Activated T-cell treated with anti-CD3 and anti-CD28 coated beads, Interleukin-2, amount 50 U/mL, for 24 hours (primary cell): ENCODE data around the gene MED13L.

Experiments
- DNase-seq: peaks from one replicate; pipeline ENCODE4 v3.0.0-alpha.2; 2020
- H3K27ac Mint-ChIP-seq: 2 replicates; pipeline ENCODE4 v1.8.0; 2020; ENCODE audit warnings: mild to moderate bottlenecking, mixed read lengths
- H3K27me3 Mint-ChIP-seq: 2 replicates; pipeline ENCODE4 v1.8.0; 2020; ENCODE audit warnings: mixed read lengths
- H3K36me3 Mint-ChIP-seq: 2 replicates; pipeline ENCODE4 v1.8.0; 2020; ENCODE audit warnings: low read depth, mixed read lengths
- H3K4me1 Mint-ChIP-seq: 2 replicates; pipeline ENCODE4 v1.8.0; 2020; ENCODE audit warnings: low read depth, mixed read lengths
- H3K4me3 Mint-ChIP-seq: 2 replicates; pipeline ENCODE4 v1.8.0; 2020; ENCODE audit warnings: mild to moderate bottlenecking, moderate library complexity, mixed read lengths
- H3K9me3 Mint-ChIP-seq: 2 replicates; pipeline ENCODE4 v1.8.0; 2020; ENCODE audit warnings: mixed read lengths

Gene MED13L

DNA sequence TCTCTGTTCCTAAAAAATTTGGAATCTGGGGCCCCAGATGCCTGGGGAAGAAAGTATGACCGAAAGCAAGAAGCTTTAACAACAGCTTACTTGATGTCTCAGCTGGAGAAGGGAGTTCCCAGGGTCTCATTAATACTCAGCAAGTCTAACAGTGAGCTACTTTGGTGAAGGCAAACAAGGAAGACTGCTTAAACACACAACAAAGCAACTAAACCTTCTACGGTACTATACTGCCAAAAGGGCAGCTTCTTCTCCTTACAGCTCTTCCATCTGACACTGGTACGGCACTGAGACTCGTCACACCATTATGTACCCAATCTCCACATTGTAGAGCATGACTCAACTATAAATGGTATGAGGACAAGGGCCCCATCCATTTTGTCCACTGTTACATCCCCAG lies 213.0 kb downstream of the MED13L start:
- Mint-ChIP-seq H3K4me3 (no peak overlapping the region), H3K27ac (no peak overlapping the region), H3K4me1 (peaks cover 63% of the 10 kb centered on the region), H3K9me3 (no peaks in the 10 kb centered on the region), H3K27me3 (no peaks in the 10 kb centered on the region), H3K36me3 (no peaks in the 10 kb centered on the region)
- DNase-seq: no peak

DNA sequence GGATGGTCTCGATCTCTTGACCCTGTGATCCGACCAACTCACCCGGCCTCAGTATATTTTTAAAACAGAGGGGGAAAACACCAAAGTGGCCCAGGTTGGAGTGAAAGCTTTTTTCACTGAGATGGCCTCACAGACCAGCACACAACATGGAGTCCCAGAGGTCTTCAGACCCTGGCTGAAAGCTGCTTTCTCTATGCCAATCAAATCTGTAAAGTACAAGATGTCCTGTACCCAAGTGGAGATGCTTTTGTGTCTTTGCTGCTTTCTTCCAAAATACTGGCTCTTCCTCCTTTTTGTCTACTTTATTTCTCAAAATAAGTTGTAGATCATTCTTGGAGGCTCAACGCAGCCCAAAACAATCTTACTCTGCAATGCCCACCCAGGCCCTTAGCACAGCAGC lies 214.8 kb downstream of the MED13L start:
- Mint-ChIP-seq H3K4me1 (peaks cover 63% of the 10 kb centered on the region), H3K4me3 (no peak overlapping the region), H3K27me3 (no peaks in the 10 kb centered on the region), H3K9me3 (no peaks in the 10 kb centered on the region), H3K27ac (no peak overlapping the region), H3K36me3 (no peaks in the 10 kb centered on the region)
- no peak for DNase-seq

DNA sequence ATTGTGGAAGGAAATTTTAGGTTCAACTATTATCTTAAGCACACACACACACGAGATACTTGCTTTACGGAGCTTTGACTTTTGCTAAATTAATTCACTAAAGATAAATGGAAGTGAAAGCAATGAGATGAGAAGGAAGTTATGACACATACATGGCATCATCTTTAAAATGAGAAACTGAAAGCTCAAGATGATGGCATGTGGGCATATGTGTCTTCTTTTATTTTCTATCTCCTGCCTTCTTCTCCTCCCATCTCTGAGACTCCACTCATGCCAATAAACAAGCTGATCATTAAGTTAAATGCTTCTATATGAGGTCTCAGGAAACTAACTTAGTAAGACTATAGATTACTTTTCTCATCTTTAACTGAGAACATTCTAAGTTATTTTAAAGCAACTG lies 216.7 kb downstream of the MED13L start:
- Mint-ChIP-seq H3K27me3 (no peaks in the 10 kb centered on the region), H3K27ac (peak overlapping the region; percentile 94), H3K4me1 (peaks cover 64% of the 10 kb centered on the region), H3K9me3 (no peaks in the 10 kb centered on the region), H3K4me3 (peak overlapping the region; percentile 69), H3K36me3 (no peaks in the 10 kb centered on the region)
- DNase-seq: no peak

DNA sequence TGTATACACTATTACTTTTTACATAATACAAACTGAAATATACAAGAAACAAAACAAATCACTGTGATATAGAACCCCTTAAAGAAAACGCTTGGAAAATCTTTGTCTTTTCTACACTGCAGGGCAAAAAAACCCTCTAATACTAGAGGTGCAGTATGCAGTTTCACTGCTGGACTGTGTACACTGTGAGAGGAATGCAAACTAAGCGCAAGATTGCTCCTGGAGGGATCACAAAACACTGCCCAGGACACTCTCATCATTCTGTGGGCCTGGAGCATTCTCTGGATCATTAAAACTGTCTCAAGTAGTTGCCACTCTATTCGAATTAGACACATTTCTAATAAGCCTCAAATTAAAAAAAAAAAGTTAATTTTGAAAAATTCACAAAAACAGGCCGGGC lies 217.6 kb downstream of the MED13L start:
- Mint-ChIP-seq H3K27ac (peak overlapping the region; percentile 94), H3K4me3 (peak overlapping the region; percentile 69), H3K27me3 (no peaks in the 10 kb centered on the region), H3K9me3 (no peaks in the 10 kb centered on the region), H3K4me1 (peaks cover 65% of the 10 kb centered on the region), H3K36me3 (no peaks in the 10 kb centered on the region)
- DNase-seq: no peak

- Mint-ChIP-seq H3K4me1 (peaks cover 72% of the 10 kb centered on the region), H3K36me3 (no peaks in the 10 kb centered on the region), H3K9me3 (no peaks in the 10 kb centered on the region), H3K27me3 (no peaks in the 10 kb centered on the region), H3K27ac (no peak overlapping the region), H3K4me3 (no peak overlapping the region)
- no peak for DNase-seq
These were observed 218.9 kb downstream of the MED13L start for GRCh38 chr12:116058574-116058973.

GRCh38 chr12:116057356-116057755 lies 220.1 kb downstream of the MED13L start:
- DNase-seq: no peak
- Mint-ChIP-seq H3K9me3 (no peaks in the 10 kb centered on the region), H3K36me3 (no peaks in the 10 kb centered on the region), H3K27ac (no peak overlapping the region), H3K4me3 (no peak overlapping the region), H3K27me3 (no peaks in the 10 kb centered on the region), H3K4me1 (peaks cover 74% of the 10 kb centered on the region)

GRCh38 chr12:116055895-116056607 lies 221.4 kb downstream of the MED13L start:
- H3K27ac Mint-ChIP-seq: peak overlapping the region; percentile 7
- no peaks in the 10 kb centered on the region for H3K36me3 Mint-ChIP-seq
- DNase-seq: no peak
- H3K27me3 Mint-ChIP-seq: no peaks in the 10 kb centered on the region
- H3K4me3 Mint-ChIP-seq: no peak overlapping the region
- H3K4me1 Mint-ChIP-seq: peaks cover 72% of the 10 kb centered on the region
- no peaks in the 10 kb centered on the region for H3K9me3 Mint-ChIP-seq

GRCh38 chr12:116054280-116054679 lies 223.2 kb downstream of the MED13L start:
- Mint-ChIP-seq H3K27ac (no peak overlapping the region), H3K9me3 (no peaks in the 10 kb centered on the region), H3K4me1 (peaks cover 71% of the 10 kb centered on the region), H3K36me3 (no peaks in the 10 kb centered on the region), H3K4me3 (no peak overlapping the region), H3K27me3 (no peaks in the 10 kb centered on the region)
- no peak for DNase-seq

DNA sequence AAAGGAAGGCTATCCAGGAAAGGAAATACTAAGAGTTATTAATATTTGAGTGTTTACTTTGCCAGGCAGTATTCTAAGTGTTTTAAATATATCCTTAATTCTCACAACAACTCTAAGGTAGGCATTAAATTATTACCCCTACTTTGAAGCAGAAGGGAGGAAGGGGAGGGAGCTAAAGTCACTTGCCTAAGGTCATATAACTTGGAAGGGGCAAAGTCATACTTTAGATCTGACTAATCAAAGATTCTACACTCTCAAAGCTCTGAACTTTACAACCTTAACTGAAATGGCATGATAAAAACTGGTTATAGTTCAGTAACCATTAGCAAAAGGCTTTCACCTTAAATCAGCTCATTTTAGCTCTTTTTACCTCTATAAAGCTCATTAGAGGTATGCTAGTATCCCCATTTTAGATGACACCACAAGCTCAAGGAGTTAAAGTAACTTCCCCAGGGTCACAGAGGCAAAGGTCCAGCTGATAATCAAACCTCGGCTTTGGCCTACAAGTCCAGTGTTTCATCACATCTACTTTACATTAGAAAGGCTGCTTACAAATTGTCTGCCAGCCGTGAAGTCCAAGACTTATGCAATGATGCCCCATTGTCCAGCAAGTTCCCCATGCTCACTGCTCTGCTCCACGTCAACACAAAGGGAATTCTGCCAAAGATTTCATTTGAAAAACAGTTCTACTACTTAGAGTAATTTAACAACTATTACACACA lies 223.9 kb downstream of the MED13L start:
- H3K27ac Mint-ChIP-seq: no peak overlapping the region
- H3K4me1 Mint-ChIP-seq: peaks cover 73% of the 10 kb centered on the region
- no peak for DNase-seq
- H3K4me3 Mint-ChIP-seq: no peak overlapping the region
- H3K9me3 Mint-ChIP-seq: no peaks in the 10 kb centered on the region
- no peaks in the 10 kb centered on the region for H3K27me3 Mint-ChIP-seq
- H3K36me3 Mint-ChIP-seq: no peaks in the 10 kb centered on the region

- Mint-ChIP-seq H3K27me3 (no peaks in the 10 kb centered on the region), H3K27ac (no peak overlapping the region), H3K4me1 (peaks cover 59% of the 10 kb centered on the region), H3K36me3 (no peaks in the 10 kb centered on the region), H3K9me3 (no peaks in the 10 kb centered on the region), H3K4me3 (no peak overlapping the region)
- DNase-seq: no peak
These were observed 227.2 kb downstream of the MED13L start for GRCh38 chr12:116050275-116050674.

DNA sequence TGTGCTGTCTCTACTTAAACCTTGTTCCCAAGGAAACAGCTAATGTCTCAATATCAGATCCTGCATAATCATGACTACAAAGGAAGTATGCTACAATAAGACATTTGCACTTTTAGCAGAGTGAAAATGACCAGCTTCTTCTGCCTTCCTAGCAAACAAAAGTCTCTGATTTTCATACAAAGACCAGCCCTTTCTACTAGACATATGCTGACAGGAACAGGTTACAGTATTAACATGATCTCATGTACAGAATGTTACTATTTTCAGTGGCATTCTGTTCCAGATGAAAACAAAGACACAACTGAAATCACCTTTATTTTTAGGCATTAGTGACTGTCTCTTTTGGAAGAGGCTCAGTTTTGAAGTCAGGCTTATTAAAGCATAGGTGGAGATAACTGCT lies 228.6 kb downstream of the MED13L start:
- peaks cover 62% of the 10 kb centered on the region for H3K4me1 Mint-ChIP-seq
- no peak overlapping the region for H3K4me3 Mint-ChIP-seq
- DNase-seq: no peak
- no peaks in the 10 kb centered on the region for H3K27me3 Mint-ChIP-seq
- no peak overlapping the region for H3K27ac Mint-ChIP-seq
- no peaks in the 10 kb centered on the region for H3K9me3 Mint-ChIP-seq
- no peaks in the 10 kb centered on the region for H3K36me3 Mint-ChIP-seq

GRCh38 chr12:116046039-116046438 lies 231.5 kb downstream of the MED13L start:
- H3K36me3 Mint-ChIP-seq: no peaks in the 10 kb centered on the region
- no peaks in the 10 kb centered on the region for H3K9me3 Mint-ChIP-seq
- DNase-seq: no peak
- H3K27me3 Mint-ChIP-seq: no peaks in the 10 kb centered on the region
- H3K4me1 Mint-ChIP-seq: peaks cover 52% of the 10 kb centered on the region
- H3K4me3 Mint-ChIP-seq: no peak overlapping the region
- H3K27ac Mint-ChIP-seq: no peak overlapping the region

- Mint-ChIP-seq H3K4me3 (no peak overlapping the region), H3K4me1 (peaks cover 54% of the 10 kb centered on the region), H3K27ac (no peak overlapping the region), H3K9me3 (no peaks in the 10 kb centered on the region), H3K27me3 (no peaks in the 10 kb centered on the region), H3K36me3 (peaks cover 6% of the 10 kb centered on the region)
- no peak for DNase-seq
These were observed 232.3 kb downstream of the MED13L start for GRCh38 chr12:116045150-116045549.

GRCh38 chr12:116043659-116044535 lies 233.6 kb downstream of the MED13L start:
- Mint-ChIP-seq H3K9me3 (no peaks in the 10 kb centered on the region), H3K36me3 (peaks cover 6% of the 10 kb centered on the region), H3K4me1 (peaks cover 52% of the 10 kb centered on the region), H3K27me3 (no peaks in the 10 kb centered on the region), H3K27ac (no peak overlapping the region), H3K4me3 (no peak overlapping the region)
- no peak for DNase-seq

GRCh38 chr12:116040402-116040801 lies 237.1 kb downstream of the MED13L start:
- H3K9me3 Mint-ChIP-seq: no peaks in the 10 kb centered on the region
- peaks cover 6% of the 10 kb centered on the region for H3K36me3 Mint-ChIP-seq
- peaks cover 39% of the 10 kb centered on the region for H3K4me1 Mint-ChIP-seq
- no peaks in the 10 kb centered on the region for H3K27me3 Mint-ChIP-seq
- no peak for DNase-seq
- no peak overlapping the region for H3K27ac Mint-ChIP-seq
- H3K4me3 Mint-ChIP-seq: no peak overlapping the region
